NCI-H526 (cell line): ENCODE results near the gene TBC1D4.
"Not testable (repeated sequence)": the region's sequence is repeated elsewhere in the genome, so short reads cannot be mapped to it uniquely, and the experiment has no call there.

Source experiments
- DNase-seq, 2 experiments: peaks; one replicate each; lab custom pipeline; 2025; lab: John Stamatoyannopoulos, UW

Gene TBC1D4

DNA sequence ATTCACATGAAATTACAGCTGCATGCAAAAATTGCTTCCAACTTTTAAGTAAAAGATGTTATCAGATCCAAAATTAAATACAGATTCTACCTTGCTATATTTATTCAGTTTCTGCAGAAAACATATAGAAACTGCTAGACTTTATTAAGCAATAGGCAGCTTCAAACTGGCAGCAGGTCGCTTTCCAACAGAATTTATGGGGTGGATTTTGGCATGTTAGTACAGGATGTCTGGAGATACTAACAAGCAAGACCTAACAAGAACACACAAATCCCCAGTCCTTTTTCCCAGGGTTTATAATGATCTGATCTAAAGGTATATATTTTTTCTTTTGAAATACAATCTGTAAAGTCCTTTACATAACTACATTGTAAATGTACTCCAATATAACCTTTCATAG is 27.5 kb downstream of the TBC1D4 start:
- no peak for DNase-seq

GRCh38 chr13:75452564-75452963 is 29.4 kb downstream of the TBC1D4 start:
- DNase-seq: no peak

- DNase-seq: no peak
These were observed 34.5 kb downstream of the TBC1D4 start for GRCh38 chr13:75447493-75447892.

DNA sequence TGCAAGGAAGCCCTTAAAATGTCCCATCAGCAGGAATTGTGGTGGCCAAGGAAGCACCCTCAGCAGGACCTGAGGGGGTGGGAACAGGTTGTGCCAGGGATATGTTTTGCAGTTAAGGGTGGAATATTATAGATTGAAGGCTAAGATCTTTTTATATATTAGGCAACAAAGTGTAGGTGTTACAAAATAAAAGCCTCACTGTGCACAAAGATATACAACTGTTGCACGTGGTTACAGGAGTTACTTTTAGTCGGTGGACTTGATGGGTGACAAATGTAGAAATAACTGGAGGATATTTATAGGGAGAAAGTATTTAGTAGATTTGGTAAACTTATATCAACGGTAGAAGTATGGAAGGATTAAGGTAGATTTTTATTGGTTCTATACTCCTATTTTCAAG is 35.1 kb downstream of the TBC1D4 start:
- no peak for DNase-seq

GRCh38 chr13:75445717-75446499 is 36.1 kb downstream of the TBC1D4 start:
- no peak for DNase-seq

GRCh38 chr13:75444016-75444415 is 38.0 kb downstream of the TBC1D4 start:
- no peak for DNase-seq

GRCh38 chr13:75443356-75443958 is 38.5 kb downstream of the TBC1D4 start:
- no peak for DNase-seq

GRCh38 chr13:75442736-75443234 is 39.2 kb downstream of the TBC1D4 start:
- no peak for DNase-seq

GRCh38 chr13:75440100-75440499 is 41.9 kb downstream of the TBC1D4 start:
- no peak for DNase-seq

GRCh38 chr13:75437582-75438318 is 44.2 kb downstream of the TBC1D4 start:
- no peak for DNase-seq

GRCh38 chr13:75434126-75434525 is 47.8 kb downstream of the TBC1D4 start:
- DNase-seq: not testable (repeated sequence)

GRCh38 chr13:75432811-75433244 is 49.1 kb downstream of the TBC1D4 start:
- DNase-seq: no peak

DNA sequence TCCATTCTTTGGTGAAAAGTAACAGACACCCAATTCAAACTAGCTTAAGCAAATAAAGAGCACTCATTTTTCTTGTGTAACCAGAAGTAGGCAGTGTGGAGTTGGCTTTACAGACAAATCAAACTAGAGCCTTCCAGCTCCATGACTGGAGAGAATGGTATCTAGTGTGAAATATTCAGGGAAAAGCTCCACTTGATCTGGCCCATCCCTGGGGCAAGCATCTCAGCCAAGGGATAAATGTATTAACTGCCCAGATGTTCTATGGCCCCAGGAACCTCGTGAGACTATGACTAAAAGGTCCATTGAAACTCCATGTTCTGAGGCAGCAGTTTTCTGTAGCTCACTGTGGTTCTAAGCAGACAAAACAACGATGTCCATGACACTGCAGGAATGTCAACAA is 49.9 kb downstream of the TBC1D4 start:
- no peak for DNase-seq

DNA sequence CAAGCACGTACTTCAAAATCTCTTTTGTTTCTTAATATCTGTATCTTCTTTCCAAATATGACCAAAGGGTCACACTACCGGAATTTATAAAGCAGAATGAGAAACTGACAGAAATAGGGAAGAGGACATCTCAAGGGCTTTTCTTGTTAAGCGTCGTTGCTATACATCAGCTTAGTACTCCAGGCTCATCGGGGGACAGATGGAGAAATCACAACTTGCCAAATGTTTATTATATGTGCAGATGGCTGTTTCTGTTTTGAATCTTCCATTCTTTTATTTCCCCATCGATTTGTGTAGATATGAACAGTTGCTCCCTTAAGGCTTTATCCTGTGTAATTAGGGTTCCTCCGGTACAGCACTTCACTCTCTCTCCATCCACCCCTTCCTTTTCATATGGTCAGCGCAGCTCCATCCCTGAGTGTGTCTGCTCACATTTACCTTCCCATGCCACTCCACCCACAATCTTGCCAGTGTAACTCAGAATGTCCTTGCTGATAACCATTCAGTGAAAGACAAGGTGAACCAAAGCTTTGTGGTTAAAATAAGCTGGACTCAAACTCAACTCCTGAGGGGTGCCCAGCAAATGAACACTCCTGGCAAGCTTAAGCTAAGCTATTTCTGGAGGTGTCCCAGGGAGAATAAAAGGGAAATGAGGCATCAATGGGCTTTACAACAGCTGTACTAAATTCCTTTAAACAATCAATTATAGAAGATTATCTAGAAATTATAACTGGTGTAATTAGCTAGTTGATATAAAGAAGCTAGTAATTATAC is 51.3 kb downstream of the TBC1D4 start:
- no peak for DNase-seq

DNA sequence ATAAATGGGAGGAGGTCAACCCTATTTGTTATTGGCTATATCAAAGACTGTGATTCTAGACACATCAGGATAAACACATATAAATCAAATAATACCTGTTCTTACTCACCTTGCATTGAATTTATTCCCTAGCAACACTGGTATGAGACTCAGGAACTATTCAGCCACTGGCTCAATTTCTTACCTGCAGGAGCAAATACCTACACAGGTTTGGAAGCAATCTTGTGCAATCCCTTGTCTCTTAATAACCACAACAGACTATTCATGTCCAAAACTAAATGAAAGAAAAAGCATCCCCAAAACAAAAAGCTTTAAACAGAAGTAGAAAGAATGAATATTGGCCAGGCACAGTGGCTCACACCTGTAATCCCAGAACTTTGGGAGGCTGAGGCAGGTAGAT is 55.5 kb downstream of the TBC1D4 start:
- no peak for DNase-seq

- no peak for DNase-seq
These were observed 56.6 kb downstream of the TBC1D4 start for GRCh38 chr13:75425216-75426009.

DNA sequence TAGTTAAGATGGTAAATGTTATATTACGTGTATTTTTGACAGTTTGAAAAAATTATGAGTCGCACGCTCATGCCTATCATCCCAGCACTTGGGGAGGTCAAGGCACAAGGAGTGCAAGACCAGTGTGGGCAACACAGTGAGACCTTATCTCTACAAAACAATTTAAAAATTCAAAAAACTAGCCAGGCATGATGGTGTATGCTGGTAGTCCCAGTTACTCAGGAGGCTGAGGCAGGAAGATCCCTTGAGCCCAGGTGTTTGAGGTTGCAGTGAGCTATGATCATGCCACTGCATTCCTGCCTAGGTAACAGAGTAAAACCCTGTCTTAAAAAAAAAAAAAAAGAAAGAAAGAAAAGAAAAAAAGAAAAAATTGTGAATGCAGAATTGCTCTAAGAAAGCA is 58.0 kb downstream of the TBC1D4 start:
- no peak for DNase-seq

GRCh38 chr13:75422028-75422427 is 59.9 kb downstream of the TBC1D4 start:
- DNase-seq: no peak

DNA sequence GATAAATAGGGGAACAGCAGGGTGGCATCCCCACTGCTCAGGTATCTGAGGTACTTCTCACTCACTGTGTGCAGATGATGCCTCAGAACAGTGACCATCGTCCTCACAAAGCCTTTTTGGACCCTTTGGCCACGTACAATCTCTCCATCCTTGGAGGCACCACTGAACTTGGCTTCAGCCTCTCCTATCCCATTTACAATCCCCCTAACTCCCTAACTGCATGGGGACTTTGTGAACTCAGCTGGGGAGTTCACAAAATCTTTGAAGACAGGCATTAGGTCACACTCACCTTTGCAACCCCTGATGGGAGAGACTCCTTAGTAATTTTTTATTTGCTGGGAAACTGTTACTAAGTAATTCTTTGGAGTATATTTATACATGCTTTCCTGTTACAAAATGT is 60.8 kb downstream of the TBC1D4 start:
- no peak for DNase-seq

- DNase-seq: no peak
These were observed 62.3 kb downstream of the TBC1D4 start for GRCh38 chr13:75419656-75420055.

- no peak for DNase-seq
These were observed 63.0 kb downstream of the TBC1D4 start for GRCh38 chr13:75418997-75419396.
